ENCODE measurements around the gene FAM13C. TPM values are rescaled to one million over a fixed set of nuclear protein-coding genes. Genes with fewer than 3 reads are reported as not detected.

Gene FAM13C
- total RNA-seq, 6 donors from 2014 or later, result 4.1 to 15.7 (median 8.9) TPM

DNA sequence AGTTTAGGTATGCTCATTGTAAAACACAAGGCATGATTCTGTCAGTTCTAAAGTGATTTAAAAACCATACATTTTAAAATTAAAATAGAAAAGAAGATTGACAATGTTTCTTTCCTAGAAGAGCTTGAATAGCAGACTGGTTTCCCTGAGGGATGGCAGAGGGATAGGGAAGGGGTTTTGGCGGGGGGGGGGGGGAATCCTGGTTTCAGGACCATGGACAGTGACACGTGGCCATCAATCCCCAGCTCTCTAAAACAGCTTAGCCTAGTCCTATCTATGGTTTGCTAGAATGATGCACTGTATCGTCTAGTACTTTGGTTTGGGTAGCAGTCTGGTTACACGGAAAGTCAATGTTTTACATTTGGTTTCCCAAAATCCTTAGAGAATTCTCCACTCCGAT is 97.2 kb downstream of the FAM13C start:
- Histone ChIP-seq H3K36me3 (no peaks in the 10 kb centered on the region), H3K4me1 (no peaks in the 10 kb centered on the region), H3K27me3 (no peaks in the 10 kb centered on the region), H3K27ac (no peak overlapping the region), H3K9me3 (no peaks in the 10 kb centered on the region), H3K4me3 (no peak overlapping the region)
- ATAC-seq (ENCODE audit: low FRiP score in 2 of 2), result no peak
- TF ChIP-seq EP300 (IDR thresholded peaks at IDR 0.05) (no peak), POLR2AphosphoS5 (IDR thresholded peaks at IDR 0.05) (no peak), POLR2A (IDR thresholded peaks at IDR 0.05) (no peak)
- TF ChIP-seq, protein P1, sequence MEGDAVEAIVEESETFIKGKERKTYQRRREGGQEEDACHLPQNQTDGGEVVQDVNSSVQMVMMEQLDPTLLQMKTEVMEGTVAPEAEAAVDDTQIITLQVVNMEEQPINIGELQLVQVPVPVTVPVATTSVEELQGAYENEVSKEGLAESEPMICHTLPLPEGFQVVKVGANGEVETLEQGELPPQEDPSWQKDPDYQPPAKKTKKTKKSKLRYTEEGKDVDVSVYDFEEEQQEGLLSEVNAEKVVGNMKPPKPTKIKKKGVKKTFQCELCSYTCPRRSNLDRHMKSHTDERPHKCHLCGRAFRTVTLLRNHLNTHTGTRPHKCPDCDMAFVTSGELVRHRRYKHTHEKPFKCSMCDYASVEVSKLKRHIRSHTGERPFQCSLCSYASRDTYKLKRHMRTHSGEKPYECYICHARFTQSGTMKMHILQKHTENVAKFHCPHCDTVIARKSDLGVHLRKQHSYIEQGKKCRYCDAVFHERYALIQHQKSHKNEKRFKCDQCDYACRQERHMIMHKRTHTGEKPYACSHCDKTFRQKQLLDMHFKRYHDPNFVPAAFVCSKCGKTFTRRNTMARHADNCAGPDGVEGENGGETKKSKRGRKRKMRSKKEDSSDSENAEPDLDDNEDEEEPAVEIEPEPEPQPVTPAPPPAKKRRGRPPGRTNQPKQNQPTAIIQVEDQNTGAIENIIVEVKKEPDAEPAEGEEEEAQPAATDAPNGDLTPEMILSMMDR (IDR thresholded peaks at IDR 0.05), result no peak
- DNase-seq, result no peak
- 54 to 68% methylated on average over 5 of the region's 5 CpGs for WGBS, 2 donors

DNA sequence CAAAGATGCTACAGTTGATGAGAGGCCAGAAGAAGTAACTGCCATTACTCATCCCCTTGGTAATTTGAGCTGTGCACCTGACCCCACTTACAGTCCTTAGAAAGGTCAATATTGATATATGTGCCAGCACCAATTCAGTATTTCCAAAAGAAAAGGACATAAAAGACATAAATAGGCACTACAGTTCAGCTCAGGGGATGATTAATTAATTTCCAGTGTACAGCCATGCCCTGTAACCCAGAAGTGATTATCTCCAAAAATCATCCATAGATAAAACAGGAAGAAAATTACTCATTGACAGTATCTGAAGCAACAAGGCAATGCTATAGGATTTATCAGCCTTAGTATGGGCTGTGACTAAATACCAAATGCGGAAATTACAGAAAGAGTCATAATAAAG is 103.5 kb downstream of the FAM13C start:
- Histone ChIP-seq H3K27ac (no peak overlapping the region), H3K9me3 (no peaks in the 10 kb centered on the region), H3K4me1 (no peaks in the 10 kb centered on the region), H3K4me3 (no peak overlapping the region), H3K36me3 (no peaks in the 10 kb centered on the region), H3K27me3 (no peaks in the 10 kb centered on the region)
- no peak for ATAC-seq (ENCODE audit: low FRiP score in 2 of 2)
- 93 to 97% methylated on average over 1 of the region's 1 CpG for WGBS, 2 donors
- DNase-seq, result no peak
- TF ChIP-seq EP300 (IDR thresholded peaks at IDR 0.05), result no peak
- TF ChIP-seq POLR2AphosphoS5 (IDR thresholded peaks at IDR 0.05), result no peak
- TF ChIP-seq, protein P1 (IDR thresholded peaks at IDR 0.05), result no peak
- TF ChIP-seq POLR2A (IDR thresholded peaks at IDR 0.05), result no peak

DNA sequence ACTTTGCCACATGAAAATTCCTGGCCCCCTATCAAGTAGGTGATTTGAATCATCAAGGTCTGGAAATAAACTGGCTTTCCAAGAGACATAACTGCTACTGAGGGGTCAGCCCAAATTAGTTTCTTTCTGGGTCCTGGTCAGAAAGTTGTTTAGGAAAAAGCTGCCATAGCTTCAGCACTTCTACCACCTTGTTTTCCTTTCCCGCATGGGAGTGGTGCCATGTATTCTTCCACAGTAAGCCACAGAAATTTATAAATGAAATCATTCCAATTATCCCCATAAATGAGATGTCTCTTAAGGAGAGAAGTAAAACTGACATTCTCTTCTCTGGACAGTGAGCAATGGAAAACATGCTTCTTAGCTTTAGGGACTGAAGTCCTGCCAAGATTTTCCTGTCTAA is 105.1 kb downstream of the FAM13C start:
- ATAC-seq (ENCODE audit: low FRiP score in 2 of 2) (no peak), DNase-seq (no peak)
- 81 to 100% methylated on average over 1 of the region's 1 CpG for WGBS, 2 donors
- no peaks in the 10 kb centered on the region for H3K9me3 ChIP-seq
- no peak overlapping the region for H3K27ac ChIP-seq
- TF ChIP-seq EP300 (IDR thresholded peaks at IDR 0.05), result no peak
- no peak for TF ChIP-seq POLR2AphosphoS5 (IDR thresholded peaks at IDR 0.05)
- no peak for TF ChIP-seq POLR2A (IDR thresholded peaks at IDR 0.05)
- TF ChIP-seq, protein P1 (IDR thresholded peaks at IDR 0.05), result no peak
- H3K36me3 ChIP-seq, result peaks cover 0 to 5% (median 0%) of the 10 kb centered on the region in 4 donors
- H3K27me3 ChIP-seq, result no peaks in the 10 kb centered on the region
- H3K4me1 ChIP-seq, result no peaks in the 10 kb centered on the region
- no peak overlapping the region for H3K4me3 ChIP-seq

DNA sequence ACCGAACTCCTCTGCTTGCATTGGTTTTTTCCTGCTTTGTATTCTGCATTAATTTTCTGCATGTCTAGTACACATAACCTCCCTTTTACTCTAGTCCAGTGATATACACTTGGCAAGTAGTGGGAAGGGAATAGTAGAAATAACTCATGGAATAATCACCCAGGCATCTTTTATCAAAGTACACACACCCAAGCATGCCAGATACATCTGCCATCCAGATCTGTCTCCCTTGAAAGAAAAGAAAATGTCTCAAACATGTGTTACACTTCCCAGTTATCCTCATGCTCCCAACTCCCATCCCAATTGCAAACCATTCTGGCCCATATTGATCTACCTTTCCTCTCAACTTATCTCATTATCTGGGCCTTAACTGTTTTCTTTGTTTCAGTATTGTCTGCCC is 106.9 kb downstream of the FAM13C start:
- 92 to 98% methylated on average over 1 of the region's 1 CpG for WGBS, 2 donors
- ATAC-seq (ENCODE audit: low FRiP score in 2 of 2) (no peak), DNase-seq (no peak)
- no peak overlapping the region for H3K27ac ChIP-seq
- TF ChIP-seq EP300 (IDR thresholded peaks at IDR 0.05) (no peak), POLR2A (IDR thresholded peaks at IDR 0.05) (no peak), POLR2AphosphoS5 (IDR thresholded peaks at IDR 0.05) (no peak)
- TF ChIP-seq, protein P1 (IDR thresholded peaks at IDR 0.05), result no peak
- H3K27me3 ChIP-seq, result no peaks in the 10 kb centered on the region
- H3K4me1 ChIP-seq, result no peaks in the 10 kb centered on the region
- H3K9me3 ChIP-seq, result no peaks in the 10 kb centered on the region
- H3K4me3 ChIP-seq, result no peak overlapping the region
- peaks cover 0 to 5% (median 0%) of the 10 kb centered on the region in 4 donors for H3K36me3 ChIP-seq

DNA sequence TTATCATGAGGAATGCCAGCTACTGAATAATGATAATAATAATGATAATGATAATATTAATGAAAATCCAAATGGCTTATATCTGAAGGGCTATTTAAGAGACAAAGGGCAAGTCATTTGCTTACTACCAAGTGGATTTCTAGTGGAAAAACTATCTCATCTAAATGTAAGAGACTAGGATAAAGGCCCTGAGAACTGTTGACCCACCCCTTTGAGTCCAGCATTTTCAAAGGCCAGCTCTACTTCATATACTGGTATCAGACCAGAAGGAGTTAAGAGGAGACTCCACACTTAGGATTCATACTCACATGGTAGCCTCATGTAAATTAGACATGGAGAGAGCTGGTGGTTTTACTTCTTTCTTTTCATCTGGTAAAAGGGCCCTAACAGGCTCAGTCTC is 109.9 kb downstream of the FAM13C start:
- Histone ChIP-seq H3K27ac (no peak overlapping the region), H3K27me3 (no peaks in the 10 kb centered on the region), H3K4me1 (no peaks in the 10 kb centered on the region), H3K36me3 (peaks cover 0 to 5% (median 0%) of the 10 kb centered on the region in 4 donors), H3K9me3 (no peaks in the 10 kb centered on the region), H3K4me3 (no peak overlapping the region)
- ATAC-seq (ENCODE audit: low FRiP score in 2 of 2) (no peak), DNase-seq (no peak)
- TF ChIP-seq POLR2AphosphoS5 (IDR thresholded peaks at IDR 0.05) (no peak), EP300 (IDR thresholded peaks at IDR 0.05) (no peak), POLR2A (IDR thresholded peaks at IDR 0.05) (no peak)
- TF ChIP-seq, protein P1 (IDR thresholded peaks at IDR 0.05), result no peak
